Stomach smooth muscle (tissue), 2 donors: Measurements from ENCODE around the gene LBH.

Experiments used
- H3K27ac ChIP-seq: one replicate; pipeline ENCODE4 v1.7.0; 2013; ENCODE audit warnings: mild to moderate bottlenecking, low read length, inconsistent platforms
- H3K27me3 ChIP-seq, 2 donors: one replicate each; pipeline ENCODE4 v1.7.0; 2013; ENCODE audit warnings: low read length in 2 of 2; ENCODE audit not compliant: insufficient read depth in 2 of 2, control insufficient read depth in 1 of 2
- H3K36me3 ChIP-seq, 2 donors: one replicate each; pipeline ENCODE4 v1.7.0; 2013; ENCODE audit warnings: low read length in 2 of 2; ENCODE audit not compliant: control insufficient read depth in 2 of 2, insufficient read depth in 2 of 2
- H3K4me1 ChIP-seq: one replicate; pipeline ENCODE4 v1.7.0; 2013; ENCODE audit warnings: low read length; ENCODE audit not compliant: control insufficient read depth, insufficient read depth
- H3K4me3 ChIP-seq, 2 donors: one replicate each; pipeline ENCODE4 v1.7.0; 2013; ENCODE audit warnings: low read length in 2 of 2
- H3K9ac ChIP-seq, 2 donors: one replicate each; pipeline ENCODE4 v1.7.0; 2013; ENCODE audit warnings: low read length in 2 of 2, mild to moderate bottlenecking in 1 of 2
- H3K9me3 ChIP-seq, 2 donors: one replicate each; pipeline ENCODE4 v1.7.0; 2013; ENCODE audit warnings: low read length in 2 of 2; ENCODE audit not compliant: control insufficient read depth in 2 of 2
- donor health status: healthy.
- donor health status: Pancreatic carcinoma.

Gene LBH

DNA sequence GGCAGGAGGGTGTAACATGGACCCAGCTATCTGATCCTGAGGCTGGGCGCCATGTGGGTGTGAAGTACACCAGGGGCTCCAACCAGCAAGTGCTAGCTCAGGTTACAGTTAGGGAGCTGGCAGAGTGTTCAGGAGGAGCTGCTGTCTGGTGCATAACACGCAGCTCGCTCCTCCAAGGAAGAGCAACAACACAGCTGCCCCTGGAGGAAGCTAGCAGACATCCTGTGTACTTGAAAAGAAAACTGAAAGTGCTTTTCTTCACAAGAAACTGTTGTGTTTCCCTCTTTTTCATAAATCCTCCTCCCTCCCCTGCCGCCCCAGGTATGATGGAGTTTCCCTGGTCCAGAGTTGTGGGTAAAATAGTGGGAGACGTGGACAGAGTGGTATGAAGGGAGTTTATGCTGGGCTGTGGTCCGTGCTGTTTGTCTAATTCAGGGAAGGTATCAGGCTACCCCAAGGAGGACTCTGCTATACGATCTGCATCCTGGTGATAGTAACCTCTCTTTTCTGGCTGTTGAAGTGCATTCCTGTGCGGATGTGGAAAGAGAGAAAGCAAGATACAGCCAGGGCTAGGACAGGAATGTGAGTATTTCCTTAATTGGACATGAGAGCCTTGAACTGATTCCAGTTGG is 6.1 kb upstream of the LBH start:
- H3K4me3 ChIP-seq = peak overlapping the region; percentile 70 to 74
- no peaks in the 10 kb centered on the region for H3K36me3 ChIP-seq
- H3K4me1 ChIP-seq = peaks cover 23% of the 10 kb centered on the region
- H3K9me3 ChIP-seq = no peaks in the 10 kb centered on the region
- no peaks in the 10 kb centered on the region for H3K27me3 ChIP-seq
- peak overlapping the region; percentile 86 for H3K27ac ChIP-seq
- peak overlapping the region; percentile 67 to 72 for H3K9ac ChIP-seq

- no peaks in the 10 kb centered on the region for H3K36me3 ChIP-seq
- peak overlapping the region; percentile 86 for H3K27ac ChIP-seq
- H3K9me3 ChIP-seq = no peaks in the 10 kb centered on the region
- H3K27me3 ChIP-seq = no peaks in the 10 kb centered on the region
- peaks cover 31% of the 10 kb centered on the region for H3K4me1 ChIP-seq
- H3K9ac ChIP-seq = no peak overlapping the region
- H3K4me3 ChIP-seq = no peak overlapping the region
Measured at GRCh38 chr2:30226144-30227032, 4.9 kb upstream of the LBH start.

GRCh38 chr2:30229596-30229995 is 1.7 kb upstream of the LBH start:
- Histone ChIP-seq H3K27ac (no peak overlapping the region), H3K27me3 (no peaks in the 10 kb centered on the region)

DNA sequence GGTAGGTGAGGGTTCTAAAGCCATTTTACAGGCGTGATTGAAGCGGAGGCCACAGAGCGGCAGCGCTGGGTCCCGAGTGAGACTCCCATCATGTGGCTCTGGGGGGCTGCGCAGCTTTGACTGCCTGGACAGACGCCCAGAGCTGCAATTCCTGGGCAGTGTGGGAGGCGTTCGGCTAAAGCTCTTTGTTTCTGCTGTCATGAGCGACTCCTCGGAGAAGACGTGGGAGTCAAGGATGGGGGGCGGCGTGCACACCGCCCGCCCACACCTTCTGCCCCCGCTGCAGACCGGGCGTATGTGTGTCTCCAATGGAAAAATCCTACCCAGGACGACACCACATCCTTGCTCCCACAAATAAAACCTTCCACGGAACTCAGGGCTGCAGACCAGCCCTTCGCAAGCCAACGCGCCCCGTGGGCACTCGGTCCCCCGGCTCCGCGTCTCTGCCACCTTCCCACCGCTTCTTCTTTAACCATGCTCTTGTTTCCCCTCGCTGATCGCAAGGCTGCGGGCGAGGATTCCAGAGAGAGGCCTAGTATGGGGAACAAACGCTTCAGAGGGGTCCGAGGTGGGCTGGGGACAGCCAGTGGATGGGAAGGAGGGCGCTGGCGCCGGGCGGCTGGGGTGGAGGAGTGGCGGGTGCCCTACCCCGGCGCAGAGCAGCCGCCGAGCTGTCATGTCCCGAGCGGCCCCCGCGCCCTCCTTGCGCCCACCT is 680 bp upstream of the LBH start:
- Histone ChIP-seq H3K4me3 (peak overlapping the region; percentile 76 to 86), H3K27me3 (no peaks in the 10 kb centered on the region), H3K9me3 (no peaks in the 10 kb centered on the region), H3K9ac (peak overlapping the region; percentile 80 to 81), H3K27ac (peak overlapping the region; percentile 77), H3K4me1 (peaks cover 40% of the 10 kb centered on the region), H3K36me3 (peaks cover 0 to 4% of the 10 kb centered on the region in 2 donors)

More at GRCh38 chr2:30229596-30229995, 1.7 kb upstream of the LBH start:
- peaks cover 0 to under 1% of the 10 kb centered on the region in 2 donors for H3K36me3 ChIP-seq
- H3K4me3 ChIP-seq = no peak overlapping the region
- H3K9me3 ChIP-seq = no peaks in the 10 kb centered on the region
- H3K9ac ChIP-seq = no peak overlapping the region
- H3K4me1 ChIP-seq = peaks cover 46% of the 10 kb centered on the region

DNA sequence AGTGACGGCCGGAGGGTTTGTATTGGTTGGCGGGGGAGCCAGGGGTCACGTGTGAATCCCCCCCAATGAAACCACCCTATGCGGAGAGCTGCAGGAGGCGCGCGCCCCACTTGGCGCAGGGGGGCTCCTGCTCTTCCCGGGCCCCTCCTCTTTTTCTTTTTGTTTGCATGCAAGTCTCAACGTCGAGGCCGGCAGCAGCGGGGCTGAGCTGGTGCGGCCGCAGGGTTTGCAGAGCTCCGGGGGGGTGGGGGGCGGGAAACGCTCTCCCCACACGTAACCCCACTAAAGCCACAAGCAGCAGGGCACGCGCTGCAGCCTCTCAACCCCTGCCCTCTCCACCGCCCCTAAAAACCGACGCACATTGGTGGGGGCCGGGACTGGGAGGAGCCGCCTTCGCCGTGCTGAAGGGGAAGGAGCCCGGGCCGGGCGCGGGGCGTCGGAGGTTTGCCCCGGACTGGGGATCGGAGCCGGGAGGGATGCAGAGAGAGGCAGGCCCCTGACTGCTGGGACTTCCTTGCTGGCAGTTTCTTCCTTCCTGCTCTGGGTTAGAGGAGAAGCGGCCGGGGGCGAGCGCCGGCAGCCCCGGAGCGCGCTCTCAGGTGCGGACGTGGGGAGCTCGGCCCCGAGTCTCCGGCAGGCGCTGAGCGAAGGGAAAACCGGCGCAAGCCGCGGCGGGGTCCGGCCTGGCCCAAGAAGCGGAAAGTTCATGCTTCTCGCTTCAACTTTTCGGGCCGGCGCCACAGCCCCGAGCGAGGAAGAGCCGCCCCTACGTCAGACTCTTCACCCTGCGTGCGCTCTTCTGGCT is 864 bp downstream of the LBH start:
- H3K4me1 ChIP-seq = peaks cover 49% of the 10 kb centered on the region
- peak overlapping the region; percentile 69 for H3K27ac ChIP-seq
- H3K36me3 ChIP-seq = peaks cover 0 to 14% of the 10 kb centered on the region in 2 donors
- no peaks in the 10 kb centered on the region for H3K27me3 ChIP-seq
- H3K9ac ChIP-seq = peak overlapping the region; percentile 72 to 81
- no peaks in the 10 kb centered on the region for H3K9me3 ChIP-seq
- peak overlapping the region; percentile 52 to 86 for H3K4me3 ChIP-seq

- Histone ChIP-seq H3K27ac (peak overlapping the region; percentile 69), H3K36me3 (peaks cover 0 to 17% of the 10 kb centered on the region in 2 donors), H3K4me1 (peaks cover 55% of the 10 kb centered on the region), H3K9ac (peak overlapping the region; percentile 72 to 81), H3K4me3 (peak overlapping the region; percentile 52 to 86), H3K9me3 (no peaks in the 10 kb centered on the region), H3K27me3 (no peaks in the 10 kb centered on the region)
Measured at GRCh38 chr2:30232801-30233130, 1.4 kb downstream of the LBH start.

DNA sequence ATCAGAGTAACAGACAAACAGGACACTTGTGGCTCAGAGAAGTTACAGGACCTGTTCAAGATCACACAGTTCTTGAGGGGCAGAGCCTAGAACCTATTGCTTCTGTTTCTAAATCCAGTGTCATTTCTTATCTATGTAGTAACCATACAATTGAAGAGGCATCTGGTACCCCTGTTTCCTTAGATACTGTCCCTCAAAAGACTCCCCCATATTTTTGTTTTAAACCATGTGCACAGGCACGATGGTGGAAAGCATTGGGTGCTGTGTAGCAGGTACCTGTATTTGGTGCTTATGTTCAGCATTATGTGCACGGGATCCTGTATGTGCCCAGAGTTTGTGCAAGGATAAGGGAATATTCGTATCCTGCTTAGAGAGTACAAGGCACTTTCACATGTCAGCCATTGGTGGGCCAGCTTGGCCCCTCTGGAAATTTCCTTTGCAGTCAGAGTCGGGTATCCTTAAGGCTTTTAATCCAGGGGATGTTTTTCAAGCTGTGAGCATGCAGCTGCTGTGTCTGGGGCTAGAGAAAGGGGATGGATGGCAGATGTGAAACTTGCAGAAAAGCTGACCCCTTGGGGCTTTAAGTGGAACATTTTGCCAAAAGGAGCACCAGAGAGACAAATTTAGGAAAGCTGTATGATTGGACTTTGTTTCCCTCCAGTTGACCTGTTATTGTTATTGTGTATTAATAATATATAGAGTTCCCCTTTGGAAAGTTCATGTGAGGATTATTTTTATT is 2.1 kb downstream of the LBH start:
- H3K4me3 ChIP-seq = peak overlapping the region; percentile 52 to 86
- H3K27ac ChIP-seq = peak overlapping the region; percentile 20
- no peaks in the 10 kb centered on the region for H3K9me3 ChIP-seq
- H3K9ac ChIP-seq = peak overlapping the region in 1 of 2 donors; percentile 81
- H3K27me3 ChIP-seq = no peaks in the 10 kb centered on the region
- H3K4me1 ChIP-seq = peaks cover 61% of the 10 kb centered on the region
- H3K36me3 ChIP-seq = peaks cover 0 to 20% of the 10 kb centered on the region in 2 donors

DNA sequence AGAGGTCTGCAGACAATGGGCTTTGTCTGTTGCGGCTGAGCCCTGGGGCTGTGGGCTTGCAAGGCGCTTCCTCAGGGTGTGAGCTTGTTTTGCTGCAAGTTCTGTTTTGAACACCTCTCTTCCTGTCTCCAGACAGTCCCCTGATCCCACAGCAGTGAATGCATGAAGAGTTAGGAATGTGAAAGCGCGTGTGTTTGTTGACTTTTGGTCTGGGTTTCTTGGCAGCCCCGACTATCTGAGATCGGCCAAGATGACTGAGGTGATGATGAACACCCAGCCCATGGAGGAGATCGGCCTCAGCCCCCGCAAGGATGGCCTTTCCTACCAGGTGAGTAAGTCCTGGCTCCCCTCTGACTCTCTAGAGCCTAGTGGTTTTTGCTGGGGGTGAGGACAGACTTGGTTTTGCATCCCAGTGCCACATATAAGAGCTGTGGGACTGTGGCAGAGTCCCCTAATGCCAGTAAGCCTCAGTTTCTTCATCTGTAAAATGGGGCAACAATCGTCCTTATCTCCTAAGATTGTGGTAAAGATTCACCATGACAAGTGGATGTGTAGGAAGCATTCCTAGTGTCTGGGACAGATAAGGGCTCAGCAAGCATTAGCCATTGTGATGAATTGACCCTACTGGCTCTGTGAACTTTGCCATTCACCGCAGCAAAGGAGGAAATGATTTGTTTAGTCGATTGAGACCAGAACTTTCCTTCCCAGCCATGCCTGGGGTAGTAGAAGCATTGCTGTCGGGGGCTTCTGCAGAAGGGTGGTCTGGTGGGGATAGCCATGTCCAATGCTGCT is 3.0 kb downstream of the LBH start:
- H3K27me3 ChIP-seq = no peaks in the 10 kb centered on the region
- H3K9me3 ChIP-seq = no peaks in the 10 kb centered on the region
- H3K4me3 ChIP-seq = peak overlapping the region; percentile 29 to 86
- H3K36me3 ChIP-seq = peaks cover 0 to 25% of the 10 kb centered on the region in 2 donors
- H3K9ac ChIP-seq = peak overlapping the region in 1 of 2 donors; percentile 42
- peaks cover 66% of the 10 kb centered on the region for H3K4me1 ChIP-seq
- peak overlapping the region; percentile 24 for H3K27ac ChIP-seq

DNA sequence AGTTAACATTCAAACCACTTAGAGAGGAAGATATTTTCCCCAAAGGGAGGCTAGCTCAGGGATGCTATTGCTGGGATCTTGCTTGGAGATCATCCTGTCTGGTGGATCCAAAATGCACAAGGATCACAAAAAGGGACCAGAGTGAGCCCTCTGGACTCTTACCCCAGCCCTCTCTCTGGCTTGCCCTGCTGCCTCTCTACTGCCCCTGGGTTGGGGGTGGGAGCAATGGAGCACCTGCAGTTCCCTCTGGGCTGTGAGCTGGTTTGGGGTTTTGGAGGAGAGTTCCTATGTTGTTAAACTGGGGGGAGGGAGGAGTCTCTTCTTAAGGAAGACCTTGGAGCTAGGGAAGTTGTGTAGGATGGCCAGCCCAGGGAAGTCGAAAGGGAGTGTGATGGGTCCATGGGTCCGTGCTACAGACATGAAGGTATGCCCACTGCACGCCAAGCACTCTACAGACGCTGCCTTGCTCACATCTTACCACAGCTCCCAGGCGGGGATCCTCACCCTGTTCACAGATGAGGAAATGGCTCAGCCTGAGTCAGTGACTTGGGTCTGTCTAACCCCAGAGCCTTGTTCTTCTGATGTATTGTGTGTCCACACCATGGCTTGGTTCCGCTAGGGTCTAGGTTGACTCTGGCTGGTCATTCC is 3.8 kb downstream of the LBH start:
- peaks cover 0 to 26% of the 10 kb centered on the region in 2 donors for H3K36me3 ChIP-seq
- H3K4me3 ChIP-seq = peak overlapping the region in 1 of 2 donors; percentile 86
- peak overlapping the region; percentile 24 for H3K27ac ChIP-seq
- no peaks in the 10 kb centered on the region for H3K9me3 ChIP-seq
- H3K9ac ChIP-seq = no peak overlapping the region
- H3K27me3 ChIP-seq = no peaks in the 10 kb centered on the region
- peaks cover 73% of the 10 kb centered on the region for H3K4me1 ChIP-seq
